GM12875 (cell line): Measurements from ENCODE around the gene ANKS1B.

Experiments
- H3K4me3 ChIP-seq: one replicate; pipeline ENCODE4 v1.5.1; 2011; ENCODE audit warnings: low read depth, low read length, control low read depth
- TF ChIP-seq, protein P1 (sequence below): IDR thresholded peaks from 2 replicates; pipeline ENCODE4 v1.5.1; 2011; ENCODE audit warnings: low read depth, mild to moderate bottlenecking, control low read depth, inconsistent platforms, low read length, moderate library complexity, borderline replicate concordance; ENCODE audit not compliant: insufficient read depth

Gene ANKS1B

DNA sequence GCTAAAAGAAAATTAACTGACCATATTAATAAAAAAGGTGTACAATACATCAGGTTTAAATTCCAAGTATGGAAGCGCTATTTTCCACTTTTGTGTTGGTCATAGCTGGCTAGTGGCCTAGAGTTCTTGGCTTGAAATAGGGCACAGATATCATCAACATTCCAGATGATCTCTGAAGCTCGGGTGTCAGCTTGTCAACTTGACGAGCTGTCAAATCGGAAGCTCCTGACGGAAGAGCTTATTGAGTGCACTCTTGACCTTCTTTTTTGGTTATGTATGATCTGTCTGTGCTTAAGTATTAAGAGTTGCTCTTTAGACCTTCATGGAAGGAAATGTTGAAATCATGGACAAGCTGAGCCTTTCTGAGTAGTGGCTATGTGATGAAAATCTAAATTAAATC, 1161.7 kb downstream of the ANKS1B start:
- no peak overlapping the region for H3K4me3 ChIP-seq
- TF ChIP-seq, protein P1, sequence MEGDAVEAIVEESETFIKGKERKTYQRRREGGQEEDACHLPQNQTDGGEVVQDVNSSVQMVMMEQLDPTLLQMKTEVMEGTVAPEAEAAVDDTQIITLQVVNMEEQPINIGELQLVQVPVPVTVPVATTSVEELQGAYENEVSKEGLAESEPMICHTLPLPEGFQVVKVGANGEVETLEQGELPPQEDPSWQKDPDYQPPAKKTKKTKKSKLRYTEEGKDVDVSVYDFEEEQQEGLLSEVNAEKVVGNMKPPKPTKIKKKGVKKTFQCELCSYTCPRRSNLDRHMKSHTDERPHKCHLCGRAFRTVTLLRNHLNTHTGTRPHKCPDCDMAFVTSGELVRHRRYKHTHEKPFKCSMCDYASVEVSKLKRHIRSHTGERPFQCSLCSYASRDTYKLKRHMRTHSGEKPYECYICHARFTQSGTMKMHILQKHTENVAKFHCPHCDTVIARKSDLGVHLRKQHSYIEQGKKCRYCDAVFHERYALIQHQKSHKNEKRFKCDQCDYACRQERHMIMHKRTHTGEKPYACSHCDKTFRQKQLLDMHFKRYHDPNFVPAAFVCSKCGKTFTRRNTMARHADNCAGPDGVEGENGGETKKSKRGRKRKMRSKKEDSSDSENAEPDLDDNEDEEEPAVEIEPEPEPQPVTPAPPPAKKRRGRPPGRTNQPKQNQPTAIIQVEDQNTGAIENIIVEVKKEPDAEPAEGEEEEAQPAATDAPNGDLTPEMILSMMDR = no peak

DNA sequence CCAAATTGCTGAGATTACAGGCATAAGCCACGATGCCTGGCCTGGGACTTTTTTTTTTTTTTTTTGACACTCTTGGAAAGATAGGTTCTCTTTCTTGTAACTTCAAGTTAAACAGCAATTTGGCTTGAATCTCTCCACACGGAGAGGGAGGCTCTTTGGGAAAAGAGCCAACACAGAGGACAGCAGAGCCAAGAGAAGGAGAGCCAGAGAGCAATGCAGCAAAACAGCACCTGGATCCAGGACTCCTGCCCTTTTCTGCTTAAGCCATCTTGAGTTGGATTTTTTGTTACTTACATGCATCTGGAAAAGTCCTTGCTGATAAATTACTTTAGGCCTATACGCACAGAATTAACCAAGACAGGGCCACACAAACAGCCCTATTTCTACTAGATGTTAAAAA, 1162.9 kb downstream of the ANKS1B start:
- TF ChIP-seq, protein P1 = no peak
- H3K4me3 ChIP-seq = no peak overlapping the region

DNA sequence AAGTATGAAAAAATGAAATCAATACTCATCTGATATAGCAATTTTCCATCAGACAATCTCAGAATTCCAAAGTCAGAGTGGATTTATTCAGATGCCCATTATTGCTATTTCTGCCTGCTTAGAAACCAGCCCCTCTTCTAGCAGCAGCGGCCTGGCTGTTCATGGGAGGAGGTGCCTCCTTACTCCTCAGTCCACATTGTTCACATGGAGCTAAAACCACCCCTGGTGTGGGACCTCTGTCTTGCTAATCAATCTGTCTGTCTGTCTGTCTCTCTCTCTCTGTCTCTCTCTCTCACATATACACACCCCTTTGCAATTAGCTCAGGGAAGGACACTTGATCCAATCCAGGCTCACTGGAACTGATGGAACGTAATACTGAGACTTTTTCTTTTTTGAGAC, 1163.5 kb downstream of the ANKS1B start:
- no peak overlapping the region for H3K4me3 ChIP-seq
- TF ChIP-seq, protein P1 = no peak

DNA sequence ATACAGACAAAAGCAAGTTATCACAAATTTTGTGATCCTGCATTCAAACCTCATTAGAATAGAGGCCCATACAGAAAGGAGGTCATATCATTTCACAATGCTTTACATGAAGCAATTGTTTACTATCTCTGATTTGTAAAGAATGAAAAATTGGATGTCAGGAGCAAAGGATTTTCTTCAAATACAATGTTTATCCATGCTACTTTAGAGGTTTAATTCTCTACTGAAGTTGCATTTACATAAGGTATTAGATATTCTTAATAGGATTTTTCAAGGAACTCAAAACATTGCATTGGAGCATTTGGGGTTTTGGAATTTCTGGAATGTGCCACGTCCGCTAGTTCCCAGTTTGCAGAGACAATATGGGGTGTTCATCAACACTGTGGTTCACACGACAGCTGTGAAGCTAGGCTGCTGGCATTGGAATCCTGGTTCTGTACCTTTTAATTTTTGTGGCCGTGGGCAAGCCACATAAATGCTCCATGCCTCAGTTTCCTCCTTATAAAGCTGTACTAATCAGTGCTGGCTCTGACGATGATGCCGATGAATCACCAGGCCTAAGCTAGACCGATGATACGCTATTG, 1164.8 kb downstream of the ANKS1B start:
- H3K4me3 ChIP-seq = no peak overlapping the region
- TF ChIP-seq, protein P1 = no peak

DNA sequence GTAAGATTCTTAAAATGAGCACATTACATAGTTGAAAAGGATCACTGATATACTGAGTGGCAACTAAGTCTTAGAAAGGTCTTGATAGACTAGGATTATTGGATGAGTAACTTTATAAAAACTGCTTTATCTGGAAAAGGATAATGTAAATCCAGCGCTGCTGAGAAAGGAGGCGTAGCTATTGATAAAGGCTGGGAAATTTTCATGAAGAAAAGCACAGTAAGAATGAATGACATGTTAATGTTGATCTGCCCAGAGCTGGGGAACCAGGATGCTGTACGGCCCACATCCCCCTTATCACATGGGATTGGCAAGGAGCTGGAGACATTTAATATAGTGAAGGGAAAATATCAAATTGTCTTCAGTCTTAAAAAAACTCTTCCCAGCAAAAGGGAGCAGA, 1165.7 kb downstream of the ANKS1B start:
- no peak overlapping the region for H3K4me3 ChIP-seq
- TF ChIP-seq, protein P1 = no peak

DNA sequence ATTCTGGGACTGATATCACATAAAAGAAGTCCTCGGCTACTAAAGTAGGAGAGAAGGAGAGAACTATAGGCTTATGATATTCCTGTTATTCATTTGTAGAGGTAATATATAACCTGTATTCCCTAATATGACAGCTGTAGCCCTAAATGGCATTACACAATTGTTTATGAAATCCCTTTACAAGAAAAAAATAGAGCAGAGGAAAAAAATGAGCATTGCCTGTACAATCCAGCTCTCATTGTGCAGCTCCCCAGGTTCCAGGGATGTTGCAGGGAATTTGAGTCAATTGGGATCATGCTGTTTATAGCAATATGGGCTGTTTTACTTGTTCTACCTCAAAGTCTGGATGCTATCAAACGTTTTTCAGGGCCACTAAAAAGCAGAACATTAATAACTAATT, 1166.5 kb downstream of the ANKS1B start:
- H3K4me3 ChIP-seq = no peak overlapping the region
- TF ChIP-seq, protein P1 = no peak

DNA sequence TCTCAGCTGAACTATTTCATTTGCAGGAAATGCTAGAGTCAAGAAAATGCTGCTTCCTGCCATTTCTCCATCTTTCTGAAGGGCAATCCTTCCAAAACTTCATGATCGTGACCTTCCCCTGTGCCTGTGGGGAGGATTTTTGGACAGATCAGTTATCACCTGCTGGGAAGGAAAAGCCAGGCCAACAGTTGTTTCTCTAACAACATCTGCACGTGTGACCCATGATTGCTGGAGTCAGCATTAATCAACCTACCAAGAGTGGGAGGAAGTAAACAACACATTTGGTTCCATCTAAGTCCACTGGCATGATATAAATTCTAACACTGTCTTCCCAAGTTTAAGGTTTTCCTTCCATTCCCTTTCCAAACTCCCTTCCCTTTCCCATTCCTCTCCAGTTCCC, 1167.0 kb downstream of the ANKS1B start:
- TF ChIP-seq, protein P1 = no peak
- H3K4me3 ChIP-seq = no peak overlapping the region
